ENCODE results near the gene EPHB2. TPM values are rescaled to one million over a fixed set of nuclear protein-coding genes. Genes with fewer than 3 reads are reported as not detected.

EPHB2 gene
- total RNA-seq, 1 donor from 2014 or later: not detected

- H3K4me1 Mint-ChIP-seq: no peaks in the 10 kb centered on the region
- no peak overlapping the region for H3K27ac Mint-ChIP-seq
- DNase-seq: no peak
- H3K36me3 Mint-ChIP-seq (ENCODE audit: low read depth): no peaks in the 10 kb centered on the region
- H3K27me3 Mint-ChIP-seq: peaks cover 3% of the 10 kb centered on the region
- intact Hi-C loops (cut with micrococcal nuclease): no loop called here
- no peaks in the 10 kb centered on the region for H3K9me3 Mint-ChIP-seq
- no peak overlapping the region for H3K4me3 Mint-ChIP-seq
Observed at GRCh38 chr1:22855668-22856606, 145.3 kb downstream of the EPHB2 start.

- Mint-ChIP-seq H3K27ac (no peak overlapping the region), H3K9me3 (no peaks in the 10 kb centered on the region), H3K27me3 (no peaks in the 10 kb centered on the region), H3K4me1 (no peaks in the 10 kb centered on the region), H3K4me3 (no peak overlapping the region), H3K36me3 (ENCODE audit: low read depth) (no peaks in the 10 kb centered on the region)
- DNase-seq: no peak
- intact Hi-C loops (cut with micrococcal nuclease): no loop called here
Observed at GRCh38 chr1:22857661-22858060, 147.0 kb downstream of the EPHB2 start.

- DNase-seq: no peak
- H3K9me3 Mint-ChIP-seq: no peaks in the 10 kb centered on the region
- no peak overlapping the region for H3K4me3 Mint-ChIP-seq
- H3K36me3 Mint-ChIP-seq (ENCODE audit: low read depth): no peaks in the 10 kb centered on the region
- H3K27me3 Mint-ChIP-seq: no peaks in the 10 kb centered on the region
- intact Hi-C loops (cut with micrococcal nuclease): no loop called here
- no peak overlapping the region for H3K27ac Mint-ChIP-seq
- H3K4me1 Mint-ChIP-seq: no peaks in the 10 kb centered on the region
Observed at GRCh38 chr1:22860414-22860800, 149.8 kb downstream of the EPHB2 start.

- Mint-ChIP-seq H3K4me3 (no peak overlapping the region), H3K27ac (no peak overlapping the region), H3K9me3 (no peaks in the 10 kb centered on the region), H3K4me1 (no peaks in the 10 kb centered on the region), H3K36me3 (ENCODE audit: low read depth) (no peaks in the 10 kb centered on the region), H3K27me3 (no peaks in the 10 kb centered on the region)
- intact Hi-C loops (cut with micrococcal nuclease): no loop called here
- no peak for DNase-seq
Observed at GRCh38 chr1:22860883-22861385, 150.3 kb downstream of the EPHB2 start.

GRCh38 chr1:22861764-22862440 lies 151.3 kb downstream of the EPHB2 start:
- H3K4me3 Mint-ChIP-seq: no peak overlapping the region
- no peaks in the 10 kb centered on the region for H3K36me3 Mint-ChIP-seq (ENCODE audit: low read depth)
- peak; percentile 58 for DNase-seq
- intact Hi-C loops (cut with micrococcal nuclease): no loop called here
- H3K27me3 Mint-ChIP-seq: no peaks in the 10 kb centered on the region
- no peaks in the 10 kb centered on the region for H3K4me1 Mint-ChIP-seq
- H3K27ac Mint-ChIP-seq: no peak overlapping the region
- no peaks in the 10 kb centered on the region for H3K9me3 Mint-ChIP-seq

DNA sequence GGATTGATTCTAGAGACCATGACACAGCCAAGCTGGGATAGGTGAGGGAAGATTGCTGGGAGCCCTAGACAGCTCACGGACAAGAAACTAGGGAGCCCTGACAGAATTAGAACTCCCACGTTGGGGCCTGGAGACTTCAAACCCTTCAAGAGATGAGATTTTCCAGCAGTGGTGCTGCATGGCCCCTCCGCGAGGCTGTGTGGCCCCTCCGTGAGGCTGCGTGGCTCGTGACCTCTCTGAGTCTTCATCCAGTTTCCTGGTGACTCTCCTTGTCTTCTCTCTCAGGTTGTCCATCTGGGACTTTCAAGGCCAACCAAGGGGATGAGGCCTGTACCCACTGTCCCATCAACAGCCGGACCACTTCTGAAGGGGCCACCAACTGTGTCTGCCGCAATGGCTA lies 152.1 kb downstream of the EPHB2 start:
- intact Hi-C loops (cut with micrococcal nuclease): no loop called here
- no peaks in the 10 kb centered on the region for H3K36me3 Mint-ChIP-seq (ENCODE audit: low read depth)
- H3K27ac Mint-ChIP-seq: no peak overlapping the region
- no peaks in the 10 kb centered on the region for H3K9me3 Mint-ChIP-seq
- no peaks in the 10 kb centered on the region for H3K27me3 Mint-ChIP-seq
- DNase-seq: no peak
- no peaks in the 10 kb centered on the region for H3K4me1 Mint-ChIP-seq
- H3K4me3 Mint-ChIP-seq: no peak overlapping the region

DNA sequence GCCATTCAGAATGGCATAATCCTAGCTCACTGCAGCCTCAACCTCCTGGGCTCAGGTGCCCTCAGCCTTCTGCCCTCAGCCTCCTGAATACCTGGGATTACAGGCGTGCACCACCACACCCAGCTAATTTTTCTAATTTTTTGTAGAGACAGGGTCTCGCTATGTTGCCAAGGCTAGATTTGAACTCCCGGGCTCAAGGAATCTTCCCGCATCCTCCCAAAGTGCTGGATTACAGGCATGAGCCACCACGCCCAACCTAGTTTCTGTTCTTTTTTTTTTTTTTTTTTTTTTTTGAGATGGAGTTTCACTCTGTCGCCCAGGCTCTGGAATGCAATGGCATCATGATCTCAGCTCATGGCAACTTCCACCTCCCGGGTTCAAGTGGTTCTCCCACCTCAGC lies 153.1 kb downstream of the EPHB2 start:
- H3K27ac Mint-ChIP-seq: no peak overlapping the region
- no peak for DNase-seq

DNA sequence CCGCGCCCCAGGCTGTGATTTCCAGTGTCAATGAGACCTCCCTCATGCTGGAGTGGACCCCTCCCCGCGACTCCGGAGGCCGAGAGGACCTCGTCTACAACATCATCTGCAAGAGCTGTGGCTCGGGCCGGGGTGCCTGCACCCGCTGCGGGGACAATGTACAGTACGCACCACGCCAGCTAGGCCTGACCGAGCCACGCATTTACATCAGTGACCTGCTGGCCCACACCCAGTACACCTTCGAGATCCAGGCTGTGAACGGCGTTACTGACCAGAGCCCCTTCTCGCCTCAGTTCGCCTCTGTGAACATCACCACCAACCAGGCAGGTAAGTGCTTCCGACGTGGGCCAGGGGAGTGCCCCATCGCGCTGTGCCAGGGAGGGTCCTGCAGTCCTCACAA lies 154.2 kb downstream of the EPHB2 start:
- intact Hi-C loops (cut with micrococcal nuclease): no loop called here

More for the DNA sequence above, 153.1 kb downstream of the EPHB2 start:
- intact Hi-C loops (cut with micrococcal nuclease): no loop called here
- no peaks in the 10 kb centered on the region for H3K9me3 Mint-ChIP-seq
- no peaks in the 10 kb centered on the region for H3K36me3 Mint-ChIP-seq (ENCODE audit: low read depth)
- no peak overlapping the region for H3K4me3 Mint-ChIP-seq
- no peaks in the 10 kb centered on the region for H3K27me3 Mint-ChIP-seq
- H3K4me1 Mint-ChIP-seq: no peaks in the 10 kb centered on the region

DNA sequence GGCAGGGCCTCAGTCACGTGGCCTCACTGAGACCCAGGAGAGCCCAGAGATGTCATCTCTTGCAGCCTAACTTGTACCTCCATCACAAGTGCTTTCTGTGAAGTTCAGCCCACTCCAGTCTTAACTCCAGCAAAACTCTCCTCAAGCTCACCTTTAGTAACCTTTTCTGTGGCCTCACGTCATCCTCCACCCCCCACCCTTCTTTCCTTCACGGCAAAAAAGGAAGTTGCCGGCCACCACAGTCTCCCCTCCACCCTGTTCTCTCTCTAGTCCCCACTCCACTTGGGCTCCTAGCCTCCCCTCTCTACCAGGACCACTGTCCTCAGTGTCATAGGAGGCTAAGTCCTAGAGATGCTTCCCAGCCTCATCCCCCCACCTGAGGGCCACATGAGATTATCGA lies 155.1 kb downstream of the EPHB2 start:
- Mint-ChIP-seq H3K4me1 (no peaks in the 10 kb centered on the region), H3K36me3 (ENCODE audit: low read depth) (no peaks in the 10 kb centered on the region), H3K27me3 (no peaks in the 10 kb centered on the region), H3K9me3 (no peaks in the 10 kb centered on the region), H3K4me3 (no peak overlapping the region), H3K27ac (no peak overlapping the region)
- DNase-seq: no peak
- intact Hi-C loops (cut with micrococcal nuclease): no loop called here

More for the DNA sequence above, 154.2 kb downstream of the EPHB2 start:
- no peaks in the 10 kb centered on the region for H3K9me3 Mint-ChIP-seq
- H3K4me3 Mint-ChIP-seq: no peak overlapping the region
- no peaks in the 10 kb centered on the region for H3K27me3 Mint-ChIP-seq
- H3K36me3 Mint-ChIP-seq (ENCODE audit: low read depth): no peaks in the 10 kb centered on the region
- H3K4me1 Mint-ChIP-seq: no peaks in the 10 kb centered on the region
- DNase-seq: no peak
- H3K27ac Mint-ChIP-seq: no peak overlapping the region

GRCh38 chr1:22866868-22867267 lies 156.2 kb downstream of the EPHB2 start:
- Mint-ChIP-seq H3K27me3 (no peaks in the 10 kb centered on the region), H3K9me3 (no peaks in the 10 kb centered on the region)

GRCh38 chr1:22868331-22868730 lies 157.7 kb downstream of the EPHB2 start:
- no peaks in the 10 kb centered on the region for H3K36me3 Mint-ChIP-seq (ENCODE audit: low read depth)
- intact Hi-C loops (cut with micrococcal nuclease): no loop called here
- H3K27ac Mint-ChIP-seq: no peak overlapping the region
- no peak overlapping the region for H3K4me3 Mint-ChIP-seq
- H3K27me3 Mint-ChIP-seq: no peaks in the 10 kb centered on the region
- no peak for DNase-seq
- H3K9me3 Mint-ChIP-seq: no peaks in the 10 kb centered on the region
- H3K4me1 Mint-ChIP-seq: no peaks in the 10 kb centered on the region

More at GRCh38 chr1:22866868-22867267, 156.2 kb downstream of the EPHB2 start:
- H3K36me3 Mint-ChIP-seq (ENCODE audit: low read depth): no peaks in the 10 kb centered on the region
- no peak overlapping the region for H3K27ac Mint-ChIP-seq
- no peaks in the 10 kb centered on the region for H3K4me1 Mint-ChIP-seq
- intact Hi-C loops (cut with micrococcal nuclease): no loop called here
- no peak overlapping the region for H3K4me3 Mint-ChIP-seq
- no peak for DNase-seq

DNA sequence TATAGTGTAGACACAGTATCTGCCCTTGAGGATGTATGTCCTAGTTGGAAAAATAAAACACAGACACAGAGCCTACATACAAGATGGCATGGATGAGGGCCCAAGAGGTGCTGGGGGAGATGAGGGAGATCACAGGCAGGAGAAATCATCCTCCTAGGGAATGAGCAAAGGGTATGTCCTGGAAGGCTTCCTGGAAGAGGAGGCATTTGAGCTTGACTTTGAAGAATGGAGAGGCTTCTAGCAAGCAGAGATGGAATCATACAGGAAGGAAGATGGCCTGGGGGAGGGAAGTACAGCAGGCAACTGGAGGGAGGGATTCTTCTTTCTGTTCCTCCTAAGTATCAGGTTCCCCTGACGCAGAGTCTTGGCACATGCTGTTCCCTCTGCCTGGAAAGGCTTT lies 158.7 kb downstream of the EPHB2 start:
- H3K9me3 Mint-ChIP-seq: no peaks in the 10 kb centered on the region
- no peak for DNase-seq
- H3K4me3 Mint-ChIP-seq: no peak overlapping the region
- H3K27me3 Mint-ChIP-seq: no peaks in the 10 kb centered on the region
- no peak overlapping the region for H3K27ac Mint-ChIP-seq
- intact Hi-C loops (cut with micrococcal nuclease): no loop called here
- H3K4me1 Mint-ChIP-seq: no peaks in the 10 kb centered on the region
- no peaks in the 10 kb centered on the region for H3K36me3 Mint-ChIP-seq (ENCODE audit: low read depth)

- H3K36me3 Mint-ChIP-seq (ENCODE audit: low read depth): no peaks in the 10 kb centered on the region
- H3K4me1 Mint-ChIP-seq: no peaks in the 10 kb centered on the region
- H3K27ac Mint-ChIP-seq: no peak overlapping the region
- no peaks in the 10 kb centered on the region for H3K9me3 Mint-ChIP-seq
- H3K4me3 Mint-ChIP-seq: no peak overlapping the region
- H3K27me3 Mint-ChIP-seq: no peaks in the 10 kb centered on the region
- DNase-seq: no peak
- intact Hi-C loops (cut with micrococcal nuclease): no loop called here
Observed at GRCh38 chr1:22870201-22870871, 159.7 kb downstream of the EPHB2 start.
